Upper lobe of left lung (tissue), 4 donors: Measurements from ENCODE around the gene PLIN1.

Experiments used
- POLR2AphosphoS5 ChIP-seq, 2 donors: sonication (generic); formaldehyde crosslinking; IDR thresholded peaks; one replicate each; pipeline ENCODE4 v1.5.1; 2017; ENCODE audit warnings: antibody characterized with exemption in 2 of 2
- TF ChIP-seq, protein P1 (sequence below), 6 experiments: fragments of 450-650 bp in 4 of 6; fragments of 200-600 bp in 2 of 6; sonication (generic) in 2 of 6; IDR thresholded peaks; one replicate each; pipeline ENCODE4 v1.5.1; 2016 to 2019; ENCODE audit warnings: antibody characterized with exemption in 6 of 6

DNA sequence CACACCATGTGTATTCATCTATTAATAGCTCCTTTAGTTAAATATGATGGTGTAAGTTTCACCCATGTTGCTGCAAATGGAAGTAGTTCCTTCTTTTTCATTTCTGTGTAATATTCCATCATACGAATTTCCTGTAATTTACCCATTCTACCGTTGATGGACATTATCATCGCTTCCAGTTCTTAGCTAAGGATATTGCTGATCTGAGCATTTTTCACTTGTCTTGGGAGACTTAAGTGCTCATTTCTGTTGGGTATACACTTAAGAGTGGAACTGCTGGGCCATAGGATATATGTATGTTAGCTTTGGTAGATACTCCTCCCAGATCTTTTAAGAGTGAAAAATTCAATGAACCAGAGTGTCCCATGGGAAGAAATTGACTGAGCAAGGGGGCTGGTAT lies 11.0 kb downstream of the PLIN1 start:
- TF ChIP-seq POLR2AphosphoS5 (IDR thresholded peaks at IDR 0.05): no peak
- TF ChIP-seq, protein P1, sequence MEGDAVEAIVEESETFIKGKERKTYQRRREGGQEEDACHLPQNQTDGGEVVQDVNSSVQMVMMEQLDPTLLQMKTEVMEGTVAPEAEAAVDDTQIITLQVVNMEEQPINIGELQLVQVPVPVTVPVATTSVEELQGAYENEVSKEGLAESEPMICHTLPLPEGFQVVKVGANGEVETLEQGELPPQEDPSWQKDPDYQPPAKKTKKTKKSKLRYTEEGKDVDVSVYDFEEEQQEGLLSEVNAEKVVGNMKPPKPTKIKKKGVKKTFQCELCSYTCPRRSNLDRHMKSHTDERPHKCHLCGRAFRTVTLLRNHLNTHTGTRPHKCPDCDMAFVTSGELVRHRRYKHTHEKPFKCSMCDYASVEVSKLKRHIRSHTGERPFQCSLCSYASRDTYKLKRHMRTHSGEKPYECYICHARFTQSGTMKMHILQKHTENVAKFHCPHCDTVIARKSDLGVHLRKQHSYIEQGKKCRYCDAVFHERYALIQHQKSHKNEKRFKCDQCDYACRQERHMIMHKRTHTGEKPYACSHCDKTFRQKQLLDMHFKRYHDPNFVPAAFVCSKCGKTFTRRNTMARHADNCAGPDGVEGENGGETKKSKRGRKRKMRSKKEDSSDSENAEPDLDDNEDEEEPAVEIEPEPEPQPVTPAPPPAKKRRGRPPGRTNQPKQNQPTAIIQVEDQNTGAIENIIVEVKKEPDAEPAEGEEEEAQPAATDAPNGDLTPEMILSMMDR (IDR thresholded peaks at IDR 0.05): no peak
